PC-3 (cell line): ENCODE results near the gene FAM53B.

Source experiments
- EZH2 ChIP-seq: fragments of 300-600 bp; sonication (generic); IDR thresholded peaks from one replicate; pipeline ENCODE4 v1.6.1; 2017; ENCODE audit warnings: antibody characterized with exemption, mild to moderate bottlenecking, low read length; ENCODE audit not compliant: unreplicated experiment
- EZH2phosphoT487 ChIP-seq: fragments of 300-600 bp; sonication (generic); IDR thresholded peaks from 2 replicates; pipeline ENCODE4 v1.6.1; 2018; ENCODE audit warnings: mild to moderate bottlenecking, antibody characterized with exemption, low read length, borderline replicate concordance
- TF ChIP-seq, protein P1 (sequence below): fragments of 300-600 bp; sonication (generic); conservative IDR thresholded peaks from 2 replicates; pipeline ENCODE4 v1.5.1; 2017; ENCODE audit warnings: antibody characterized with exemption, low read depth, mild to moderate bottlenecking, low read length

DNA sequence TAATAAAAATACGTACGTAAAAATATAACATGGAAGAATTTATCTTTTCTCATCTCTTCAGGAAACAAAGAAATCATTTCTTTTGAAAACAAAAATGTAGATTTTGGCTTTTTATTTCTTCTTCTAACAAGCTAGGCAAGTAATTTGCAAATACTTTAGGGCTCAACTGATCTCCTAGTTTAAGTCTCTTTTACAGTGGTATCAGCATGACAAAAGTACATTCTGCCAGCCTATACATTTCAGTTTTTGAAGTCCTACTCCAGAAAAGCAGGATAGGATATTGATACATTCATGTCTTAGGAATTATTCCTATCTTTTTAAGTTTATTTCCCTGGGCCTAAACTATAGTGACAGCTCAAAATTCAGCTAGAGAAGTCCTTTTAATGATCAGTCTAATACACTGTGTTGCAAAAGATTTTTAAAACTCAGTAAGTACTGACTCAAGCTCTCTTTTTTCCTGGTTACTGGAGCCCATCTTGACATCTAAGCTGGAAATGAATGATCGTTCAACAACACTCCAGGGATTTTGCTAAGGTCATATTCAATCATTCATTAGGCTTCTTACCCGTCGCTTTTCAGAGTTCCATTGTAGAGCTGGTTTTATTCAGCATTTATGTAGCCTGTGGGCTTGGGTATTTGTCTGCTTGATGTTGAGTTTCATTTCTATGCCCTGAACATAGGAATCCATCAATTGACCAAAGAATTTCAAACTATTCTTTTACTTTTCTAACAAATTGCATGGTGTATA, 12.2 kb upstream of the FAM53B start:
- TF ChIP-seq, protein P1, sequence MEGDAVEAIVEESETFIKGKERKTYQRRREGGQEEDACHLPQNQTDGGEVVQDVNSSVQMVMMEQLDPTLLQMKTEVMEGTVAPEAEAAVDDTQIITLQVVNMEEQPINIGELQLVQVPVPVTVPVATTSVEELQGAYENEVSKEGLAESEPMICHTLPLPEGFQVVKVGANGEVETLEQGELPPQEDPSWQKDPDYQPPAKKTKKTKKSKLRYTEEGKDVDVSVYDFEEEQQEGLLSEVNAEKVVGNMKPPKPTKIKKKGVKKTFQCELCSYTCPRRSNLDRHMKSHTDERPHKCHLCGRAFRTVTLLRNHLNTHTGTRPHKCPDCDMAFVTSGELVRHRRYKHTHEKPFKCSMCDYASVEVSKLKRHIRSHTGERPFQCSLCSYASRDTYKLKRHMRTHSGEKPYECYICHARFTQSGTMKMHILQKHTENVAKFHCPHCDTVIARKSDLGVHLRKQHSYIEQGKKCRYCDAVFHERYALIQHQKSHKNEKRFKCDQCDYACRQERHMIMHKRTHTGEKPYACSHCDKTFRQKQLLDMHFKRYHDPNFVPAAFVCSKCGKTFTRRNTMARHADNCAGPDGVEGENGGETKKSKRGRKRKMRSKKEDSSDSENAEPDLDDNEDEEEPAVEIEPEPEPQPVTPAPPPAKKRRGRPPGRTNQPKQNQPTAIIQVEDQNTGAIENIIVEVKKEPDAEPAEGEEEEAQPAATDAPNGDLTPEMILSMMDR, result no peak
- TF ChIP-seq EZH2 (no peak), EZH2phosphoT487 (no peak)
